HG03064 (cell line): ENCODE results near the gene OTUD6A.

Experiments
- ATAC-seq: cut with Tn5 transposase; IDR thresholded peaks from one replicate; pipeline ENCODE4 v1.9.1; 2021; ENCODE audit warnings: low read depth; ENCODE audit not compliant: unreplicated experiment

Gene OTUD6A, protein sequence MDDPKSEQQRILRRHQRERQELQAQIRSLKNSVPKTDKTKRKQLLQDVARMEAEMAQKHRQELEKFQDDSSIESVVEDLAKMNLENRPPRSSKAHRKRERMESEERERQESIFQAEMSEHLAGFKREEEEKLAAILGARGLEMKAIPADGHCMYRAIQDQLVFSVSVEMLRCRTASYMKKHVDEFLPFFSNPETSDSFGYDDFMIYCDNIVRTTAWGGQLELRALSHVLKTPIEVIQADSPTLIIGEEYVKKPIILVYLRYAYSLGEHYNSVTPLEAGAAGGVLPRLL

DNA sequence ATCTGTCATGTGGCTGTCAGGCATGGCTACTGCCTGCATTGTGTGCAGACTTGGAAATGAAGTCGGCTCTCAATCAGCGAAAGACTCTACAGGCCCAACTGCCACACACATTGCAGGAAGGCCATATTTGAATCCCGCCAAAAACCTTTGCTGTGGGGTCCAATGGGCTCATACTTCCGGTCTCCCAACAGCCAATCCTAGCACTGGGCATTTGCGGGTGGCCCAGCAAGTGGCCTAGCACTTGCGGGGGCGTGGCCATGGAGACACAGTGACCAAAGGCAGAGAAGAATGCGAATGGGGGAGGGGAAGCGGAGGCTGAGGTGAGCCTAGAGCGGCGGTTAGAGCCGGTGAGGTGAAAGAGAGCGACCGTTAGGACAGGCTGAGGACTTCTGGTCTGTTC lies at the start of gene OTUD6A:
Gene OTUD6A, plus strand, starts transcription at position 382 of the 400 bp plus-strand sequence. CDS start 68 bp downstream, outside the sequence.
- ATAC-seq = no peak

DNA sequence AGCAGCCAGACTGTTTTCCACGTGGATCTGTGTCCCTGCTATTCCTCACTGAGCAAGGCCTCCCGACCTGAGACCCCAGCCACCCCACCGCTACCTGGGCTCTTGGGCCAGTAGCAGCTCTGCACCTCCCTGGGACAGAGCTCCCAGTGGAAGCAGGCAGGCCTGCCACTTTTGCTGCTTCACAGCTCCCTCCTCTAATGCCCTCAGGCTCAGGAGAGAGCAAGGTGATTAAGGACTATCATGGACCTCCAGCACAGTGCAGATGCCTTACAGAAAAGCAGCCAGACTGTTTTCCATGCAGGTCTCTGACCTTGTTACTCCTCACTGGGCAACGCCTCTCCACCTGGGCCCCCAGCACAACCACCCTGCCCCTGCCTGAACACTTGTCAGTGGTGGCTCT lies 49.5 kb upstream of the OTUD6A start:
- no peak for ATAC-seq

DNA sequence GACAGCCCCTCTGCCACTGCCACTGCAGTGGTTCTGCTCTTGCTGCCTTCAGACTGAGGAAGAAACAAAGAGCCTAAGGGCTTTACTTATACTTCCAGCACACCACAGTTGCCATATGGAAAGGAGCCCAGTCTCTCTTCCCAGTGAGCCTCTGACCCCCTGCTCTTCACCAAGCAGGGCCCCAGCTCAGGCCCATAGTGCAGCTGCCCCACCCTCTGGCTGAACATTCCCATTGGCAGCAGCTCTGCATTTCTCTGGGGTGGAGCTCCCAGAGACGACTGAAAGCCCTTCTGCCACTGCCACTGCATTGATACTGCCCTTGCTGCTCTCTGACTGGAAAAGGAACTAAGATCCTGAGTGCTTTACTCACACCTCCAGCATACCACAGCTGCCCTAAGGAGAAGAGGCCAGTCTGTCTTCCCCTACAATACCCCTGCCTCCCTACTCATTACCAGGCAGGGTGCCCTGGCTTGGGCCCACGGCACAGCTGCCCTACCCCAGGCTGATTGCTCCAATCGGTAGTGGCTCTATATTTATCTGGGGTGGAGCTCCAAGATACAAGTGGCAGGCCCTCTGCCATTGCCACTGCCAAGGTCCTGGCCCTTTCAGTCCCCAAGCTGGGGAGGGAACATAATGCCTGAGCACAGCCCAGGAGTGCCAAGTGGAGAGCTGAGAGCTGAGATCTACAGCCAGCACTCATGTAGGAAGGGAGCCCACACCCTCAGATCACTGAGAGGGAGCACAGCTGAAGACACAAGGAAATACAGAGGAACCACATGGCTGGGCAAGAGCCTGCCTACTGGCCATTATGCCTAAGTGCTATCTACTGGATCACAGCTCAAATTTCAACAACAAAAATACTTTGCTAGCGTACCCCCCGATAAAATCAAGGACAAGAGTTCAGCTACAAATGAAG lies 48.5 kb upstream of the OTUD6A start:
- ATAC-seq = no peak

DNA sequence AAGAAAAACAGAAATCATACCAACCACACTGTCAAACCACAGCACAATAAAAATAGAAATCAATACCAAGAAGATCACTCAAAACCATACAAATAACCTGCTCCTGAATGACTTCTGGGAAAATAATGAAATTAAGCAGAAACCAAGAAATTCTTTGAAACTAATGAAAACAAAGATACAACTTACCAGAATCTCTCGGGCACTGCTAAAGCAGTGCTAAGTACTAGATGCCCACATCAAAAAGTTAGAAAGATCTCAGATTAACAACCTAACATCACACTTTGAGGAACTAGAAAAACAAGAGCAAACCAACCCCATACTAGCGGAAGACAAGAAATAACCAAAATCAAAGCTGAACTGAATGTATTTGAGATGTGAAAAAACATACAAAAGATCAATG lies 45.7 kb upstream of the OTUD6A start:
- ATAC-seq = no peak

DNA sequence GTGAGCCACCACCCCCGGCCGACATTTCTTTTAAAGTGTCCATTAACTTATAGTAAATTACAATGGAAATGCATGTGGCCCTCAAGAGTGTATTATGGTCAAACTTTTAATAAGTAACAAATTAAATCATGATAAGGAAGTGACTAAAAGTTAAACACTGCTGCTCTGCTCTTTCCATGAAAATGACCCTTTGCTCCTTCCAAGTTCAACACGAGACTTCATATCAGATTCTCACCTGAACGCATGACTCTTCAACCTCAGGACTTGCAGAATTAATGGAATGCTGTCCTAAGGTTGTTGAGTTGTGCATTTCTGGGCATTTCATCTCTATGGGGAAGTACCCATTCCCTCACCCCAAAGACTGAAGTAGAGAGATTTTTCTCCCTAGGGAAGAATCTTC lies 39.6 kb upstream of the OTUD6A start:
- no peak for ATAC-seq

- no peak for ATAC-seq
Measured at GRCh38 chrX:70025464-70025863, 36.8 kb upstream of the OTUD6A start.

- no peak for ATAC-seq
Measured at GRCh38 chrX:70026112-70026850, 36.0 kb upstream of the OTUD6A start.

DNA sequence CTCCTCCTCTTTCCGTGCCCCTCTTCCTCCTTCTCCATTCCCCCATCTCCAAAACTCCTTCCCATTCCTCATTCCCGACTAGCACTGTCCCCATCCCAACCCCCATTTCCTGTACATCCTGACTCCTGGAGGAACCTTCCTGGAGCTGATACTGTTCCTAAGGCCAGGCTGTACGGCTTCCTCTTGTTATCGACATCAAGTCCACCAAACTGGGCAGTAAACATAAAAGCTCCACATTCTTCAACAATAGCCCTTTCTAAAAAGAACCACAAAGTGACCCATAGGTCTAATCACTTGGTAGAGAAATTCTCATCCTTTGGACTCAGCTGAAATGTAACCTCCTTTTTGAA lies 35.4 kb upstream of the OTUD6A start:
- no peak for ATAC-seq

- no peak for ATAC-seq
Measured at GRCh38 chrX:70029863-70030262, 32.4 kb upstream of the OTUD6A start.

GRCh38 chrX:70030301-70030767 lies 31.9 kb upstream of the OTUD6A start:
- ATAC-seq = peak; percentile 68

DNA sequence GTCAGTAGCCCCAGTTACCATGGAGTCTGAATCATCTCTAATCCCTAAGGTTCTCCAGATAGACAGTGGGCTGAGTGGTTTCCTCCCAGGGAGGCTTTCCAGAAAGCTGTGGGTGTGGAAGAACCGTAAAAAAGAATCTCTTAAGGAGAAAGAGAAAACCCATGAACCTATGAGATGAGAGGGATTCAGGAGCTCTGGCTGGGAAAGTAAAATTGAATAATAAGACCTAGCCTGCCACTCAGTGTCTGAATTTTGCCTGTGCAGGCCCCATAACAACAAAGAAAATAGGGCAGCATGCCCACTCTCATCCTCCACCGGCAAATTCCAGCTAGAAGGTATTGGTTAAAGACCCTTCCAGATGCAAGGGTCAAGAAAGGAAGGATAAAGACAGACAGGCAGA lies 29.5 kb upstream of the OTUD6A start:
- ATAC-seq = no peak

DNA sequence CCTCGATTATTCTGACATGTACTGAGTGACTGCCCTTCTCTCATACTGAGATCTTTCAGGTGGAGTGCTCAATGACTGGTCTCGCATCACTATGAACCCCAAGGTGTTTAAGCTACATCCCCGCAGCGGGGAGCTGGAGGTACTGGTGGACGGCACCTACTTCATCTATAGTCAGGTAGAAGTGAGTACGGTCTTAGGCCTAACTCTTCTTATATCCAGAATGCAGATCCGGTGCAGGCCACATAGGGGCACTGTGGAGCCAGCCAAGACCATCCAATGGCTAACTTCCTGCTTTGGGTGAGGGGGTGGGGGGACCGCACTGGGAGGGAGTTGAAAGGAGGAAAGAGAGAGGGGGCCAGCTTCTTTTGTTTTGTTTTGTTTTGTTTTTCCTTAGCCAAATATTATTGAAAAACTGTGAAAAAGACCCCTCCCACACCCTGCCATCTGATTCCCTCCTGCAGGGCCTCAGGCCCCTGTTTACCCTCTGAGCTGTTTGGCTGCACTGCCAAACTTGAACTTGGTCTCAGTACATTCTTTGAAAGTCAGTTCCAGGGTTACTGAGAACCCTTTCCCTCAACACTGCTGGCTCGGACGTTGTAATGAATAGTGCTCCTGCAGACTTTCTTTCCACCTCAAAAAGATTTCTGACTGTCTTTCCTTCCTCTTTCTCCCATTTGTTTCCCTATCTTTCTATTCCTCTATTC lies 28.8 kb upstream of the OTUD6A start:
- no peak for ATAC-seq

DNA sequence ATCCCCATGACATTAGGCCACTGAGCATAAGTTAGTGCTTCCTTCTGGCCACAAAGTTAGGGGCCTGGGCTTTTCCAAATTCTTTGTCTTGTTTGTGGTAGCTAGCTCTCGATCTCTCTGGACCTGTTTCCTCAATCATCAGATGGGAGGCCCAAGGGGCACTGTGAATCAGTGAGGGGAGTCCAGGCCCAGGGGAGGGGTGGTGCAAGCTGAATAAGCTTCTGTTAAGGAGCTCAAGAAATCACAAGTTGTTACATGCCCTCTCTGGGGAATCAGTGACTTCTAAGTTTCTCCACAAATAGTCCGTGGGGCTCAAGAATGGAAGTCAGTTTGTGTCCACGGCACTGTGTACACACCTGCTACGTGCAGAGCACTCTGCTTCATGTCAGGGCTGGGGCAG lies 27.6 kb upstream of the OTUD6A start:
- ATAC-seq = no peak

- no peak for ATAC-seq
Measured at GRCh38 chrX:70038515-70038914, 23.7 kb upstream of the OTUD6A start.

DNA sequence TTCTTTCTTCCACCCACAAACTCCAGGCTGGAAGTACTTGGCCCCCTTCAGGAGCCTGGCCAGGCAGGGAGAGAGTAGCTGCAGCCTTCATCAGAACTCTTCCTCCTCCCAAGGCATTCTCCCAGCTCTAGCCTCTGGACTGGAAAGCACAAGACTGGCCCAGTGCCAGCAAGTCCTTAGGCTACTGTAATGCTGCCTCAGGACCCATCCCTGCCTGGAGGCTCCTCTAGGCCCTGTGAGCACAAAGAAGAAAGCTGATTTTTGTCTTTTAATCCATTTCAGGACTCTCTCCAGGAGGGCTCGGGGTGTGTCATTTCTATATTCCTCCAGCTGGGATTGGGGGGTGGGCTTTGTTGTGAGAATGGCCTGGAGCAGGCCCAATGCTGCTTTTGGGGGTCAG lies 23.3 kb upstream of the OTUD6A start:
- no peak for ATAC-seq

DNA sequence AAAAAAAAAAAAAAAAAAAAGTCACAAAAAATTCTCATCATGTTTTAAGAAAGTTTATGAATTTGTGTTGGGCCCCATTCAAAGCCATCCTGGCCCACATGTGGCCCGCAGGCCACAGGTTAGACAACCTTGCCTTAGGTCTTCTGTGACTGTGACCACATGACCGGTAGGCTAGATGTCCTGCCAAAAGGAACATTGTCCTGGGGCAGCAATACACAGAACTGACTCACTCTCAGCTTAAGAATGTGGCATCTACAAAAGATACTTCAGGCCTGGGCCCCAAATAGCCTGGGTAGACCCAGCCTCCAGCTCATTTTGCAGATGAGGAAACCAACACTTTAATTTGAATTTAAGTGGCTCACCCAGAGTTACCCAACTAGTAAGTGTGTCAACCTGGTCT lies 22.5 kb upstream of the OTUD6A start:
- no peak for ATAC-seq

DNA sequence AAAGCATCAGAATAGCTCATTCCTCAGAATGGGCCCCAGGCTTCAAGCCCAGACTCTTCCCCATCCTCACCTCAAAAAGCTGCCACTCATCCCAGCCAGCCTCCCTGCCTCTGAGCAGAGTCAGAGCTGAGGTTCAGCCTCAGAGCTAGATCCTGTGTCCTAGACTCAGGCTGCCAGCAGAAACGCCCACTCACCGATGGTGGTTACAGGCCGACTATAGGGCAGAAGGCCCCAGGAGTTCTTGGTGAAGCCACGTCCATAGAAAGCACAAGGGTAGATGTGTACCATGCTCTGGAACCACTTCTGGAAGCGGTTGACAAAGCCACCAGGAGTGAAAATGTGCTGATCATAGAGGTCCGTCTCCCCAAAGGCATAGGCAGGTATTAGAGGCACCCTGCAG lies 20.3 kb upstream of the OTUD6A start:
- ATAC-seq = no peak

GRCh38 chrX:70042399-70043371 lies 19.6 kb upstream of the OTUD6A start:
- no peak for ATAC-seq

DNA sequence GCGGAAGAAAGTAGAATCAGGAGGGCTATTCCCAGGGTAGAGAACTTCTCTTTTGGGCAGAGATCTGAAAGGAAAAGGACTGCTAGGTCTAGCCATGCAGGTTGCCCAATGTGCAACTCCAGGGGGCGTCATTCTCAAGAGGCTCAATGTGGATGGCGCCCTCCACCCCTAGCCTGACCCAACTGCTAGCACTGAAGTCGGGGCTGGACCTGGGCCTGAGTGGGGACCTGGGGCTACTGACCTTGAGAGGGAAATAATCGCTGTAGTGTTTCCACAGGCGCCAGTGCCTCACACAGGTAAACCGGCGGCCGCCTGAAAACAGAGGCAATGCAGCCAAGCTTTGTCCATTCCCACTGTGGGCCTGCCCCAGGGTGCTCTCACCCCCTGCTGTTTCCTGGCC lies 18.6 kb upstream of the OTUD6A start:
- ATAC-seq = no peak
